ENCODE results near the gene CTNNBL1.

The CTNNBL1 gene

DNA sequence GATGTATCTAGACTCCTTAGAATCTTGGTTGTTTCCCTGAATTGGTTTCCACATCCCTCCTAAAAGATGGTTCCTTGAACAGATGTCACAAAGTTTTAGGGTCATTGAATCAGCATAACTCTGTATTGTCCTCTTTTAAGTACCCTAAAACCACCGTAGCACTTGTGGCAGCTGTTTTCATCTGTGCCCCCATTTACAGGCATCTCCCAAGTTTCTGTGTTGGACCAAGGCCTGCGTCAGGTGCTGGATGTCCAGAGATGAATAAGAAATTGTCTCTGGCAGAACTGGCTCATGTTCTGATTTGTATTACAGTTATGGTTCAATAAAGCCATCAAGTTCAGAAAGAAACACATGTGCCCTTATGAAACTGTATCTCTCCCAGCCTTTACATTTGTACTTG is 48.3 kb downstream of the CTNNBL1 start:
- no peak for DNase-seq

GRCh38 chr20:37744347-37744746 is 50.5 kb downstream of the CTNNBL1 start:
- DNase-seq, result no peak

DNA sequence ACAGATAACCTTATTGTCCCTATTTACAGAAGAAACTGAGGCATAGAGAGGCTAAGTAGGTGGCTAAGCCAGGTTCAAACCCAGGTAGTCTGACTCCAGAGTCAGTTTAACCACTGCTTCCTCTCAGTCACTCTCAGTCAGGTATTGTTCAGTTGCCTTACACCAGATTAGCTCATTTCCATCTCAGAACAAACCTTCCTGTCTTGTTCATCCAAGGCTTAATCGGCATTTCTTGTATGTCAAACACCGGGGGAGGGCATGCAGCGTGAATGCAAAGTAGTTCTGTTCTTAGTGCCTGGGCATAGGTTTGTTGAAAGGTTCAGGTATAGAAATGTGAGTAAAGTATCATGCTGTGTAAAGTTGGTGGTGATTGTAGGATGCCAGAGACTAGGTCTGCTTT is 51.7 kb downstream of the CTNNBL1 start:
- DNase-seq, result no peak

DNA sequence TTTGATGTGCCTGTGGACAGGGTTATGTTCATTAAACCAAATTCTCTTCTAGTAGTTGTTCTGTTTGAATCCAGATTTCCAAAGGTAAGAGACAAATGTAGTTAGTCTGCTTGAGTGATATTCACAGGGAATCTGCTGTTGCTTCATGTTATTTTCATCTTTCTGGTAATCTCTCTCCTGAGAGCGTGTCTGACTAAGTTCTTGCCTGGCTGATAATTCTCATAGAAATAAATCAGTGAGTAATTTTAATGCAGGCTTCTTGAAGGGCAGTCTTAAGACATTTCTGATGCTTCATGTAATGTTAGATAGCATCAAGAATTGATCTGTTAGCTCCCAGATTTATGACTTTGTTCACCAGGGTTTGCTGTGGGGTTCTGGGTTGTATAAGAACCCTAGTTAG is 54.2 kb downstream of the CTNNBL1 start:
- DNase-seq, result no peak

DNA sequence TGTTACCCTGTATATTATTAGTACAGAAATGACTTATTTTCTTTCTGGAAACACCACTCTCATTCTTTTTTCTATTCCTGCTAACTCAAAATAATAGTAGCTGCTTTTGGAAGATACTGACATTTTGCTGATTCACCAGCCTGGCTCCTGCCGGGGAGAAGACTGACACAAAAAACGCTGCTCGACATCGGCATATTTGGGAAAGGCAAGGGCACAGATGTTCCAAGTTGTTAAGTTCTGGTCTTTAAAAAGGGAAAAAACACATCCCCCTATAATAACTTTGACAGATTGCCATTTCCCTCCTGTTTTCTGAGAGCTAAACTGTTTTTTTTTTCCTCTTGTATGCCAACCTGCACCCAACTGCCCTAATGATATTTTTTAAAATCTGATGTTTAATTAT is 55.4 kb downstream of the CTNNBL1 start:
- DNase-seq, result peak; percentile 96

DNA sequence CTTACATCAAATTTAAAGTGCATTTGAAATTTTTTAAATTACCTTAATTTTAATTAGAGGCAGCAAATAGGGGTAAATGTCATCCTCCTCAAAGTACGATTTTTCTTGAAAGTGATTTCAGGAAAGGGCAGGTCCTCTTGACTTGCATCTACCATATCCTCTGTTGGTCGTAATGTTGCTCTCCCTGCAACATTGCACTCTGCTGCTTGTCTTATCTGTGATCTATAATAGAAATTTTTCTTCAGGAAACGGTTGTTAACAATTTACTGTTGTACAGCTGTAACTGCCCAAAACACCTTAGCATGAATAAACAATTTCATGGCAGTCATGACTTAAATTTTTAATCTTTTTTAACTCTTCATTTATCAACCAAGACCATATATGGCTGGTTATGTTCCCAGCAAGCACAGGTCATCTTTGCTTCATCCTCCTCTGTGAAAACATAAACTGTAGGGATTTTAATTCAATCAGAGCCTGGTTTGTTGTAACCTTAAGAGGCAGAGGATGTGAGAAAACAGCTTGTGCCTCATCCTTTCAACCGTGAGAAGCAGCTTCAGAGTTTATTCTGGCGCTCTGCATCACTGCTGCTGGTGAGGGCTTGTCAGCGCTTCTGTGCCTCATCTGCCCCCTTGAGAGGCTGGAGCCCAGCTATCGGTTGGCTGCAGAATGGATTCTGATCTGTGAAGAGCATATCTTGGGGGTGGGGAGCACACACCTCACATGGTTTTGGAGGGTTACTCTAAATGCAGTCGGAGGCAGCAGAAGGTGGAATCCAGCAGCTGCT is 56.0 kb downstream of the CTNNBL1 start:
- DNase-seq, result peak; percentile 98

GRCh38 chr20:37755665-37756064 is 61.8 kb downstream of the CTNNBL1 start:
- no peak for DNase-seq

- no peak for DNase-seq
Measured at GRCh38 chr20:37756234-37756633, 62.4 kb downstream of the CTNNBL1 start.

- DNase-seq, result no peak
Measured at GRCh38 chr20:37757550-37757949, 63.7 kb downstream of the CTNNBL1 start.

GRCh38 chr20:37758332-37758731 is 64.5 kb downstream of the CTNNBL1 start:
- no peak for DNase-seq

DNA sequence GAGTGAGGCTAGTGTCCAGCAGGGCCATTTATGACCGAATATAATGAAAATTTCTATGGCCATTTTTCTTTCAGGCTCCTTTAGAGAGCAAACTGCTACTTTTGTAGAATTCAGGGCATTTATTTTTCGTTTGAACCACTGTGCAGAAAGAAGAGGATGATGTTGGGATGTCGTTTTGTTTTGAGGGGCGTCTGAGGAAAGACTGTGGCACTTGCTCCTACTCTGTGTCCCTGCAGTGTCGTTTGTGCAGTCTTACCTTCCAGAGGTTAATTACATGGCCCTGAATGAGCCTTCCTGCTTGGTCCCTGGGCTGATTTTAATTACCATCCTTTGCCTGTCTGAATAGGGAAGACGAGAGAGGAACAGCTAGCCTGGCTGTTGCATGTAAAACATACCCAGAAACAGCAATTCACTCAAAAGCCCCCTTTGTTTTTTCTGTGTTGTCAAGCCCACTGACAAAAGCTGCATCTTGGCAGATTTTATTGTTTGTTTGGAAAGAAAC is 65.3 kb downstream of the CTNNBL1 start:
- no peak for DNase-seq

DNA sequence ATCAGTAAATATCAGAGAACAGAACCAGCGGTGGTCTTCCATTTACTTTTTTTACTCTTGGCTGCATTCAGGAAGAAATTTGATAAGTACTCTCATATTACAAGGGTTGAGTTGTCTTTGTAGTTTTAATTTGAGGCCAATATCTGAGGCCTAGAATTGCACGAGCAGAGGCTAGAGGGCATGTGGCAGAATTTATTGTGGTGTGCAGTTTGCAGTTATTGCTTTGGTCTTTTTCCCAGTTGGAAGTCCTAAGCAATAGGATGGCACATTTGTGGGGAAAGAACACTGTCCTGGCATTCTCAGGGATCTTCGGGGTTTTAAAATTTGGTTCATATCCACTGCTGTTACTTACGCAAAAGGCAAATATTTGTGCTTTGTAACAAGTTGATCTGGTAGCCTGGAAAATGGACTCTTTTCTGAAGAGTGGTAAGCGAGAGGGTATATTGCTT is 66.0 kb downstream of the CTNNBL1 start:
- peak; percentile 82 for DNase-seq

- no peak for DNase-seq
Measured at GRCh38 chr20:37760322-37760721, 66.5 kb downstream of the CTNNBL1 start.

GRCh38 chr20:37762716-37763485 is 69.1 kb downstream of the CTNNBL1 start:
- DNase-seq, result no peak

DNA sequence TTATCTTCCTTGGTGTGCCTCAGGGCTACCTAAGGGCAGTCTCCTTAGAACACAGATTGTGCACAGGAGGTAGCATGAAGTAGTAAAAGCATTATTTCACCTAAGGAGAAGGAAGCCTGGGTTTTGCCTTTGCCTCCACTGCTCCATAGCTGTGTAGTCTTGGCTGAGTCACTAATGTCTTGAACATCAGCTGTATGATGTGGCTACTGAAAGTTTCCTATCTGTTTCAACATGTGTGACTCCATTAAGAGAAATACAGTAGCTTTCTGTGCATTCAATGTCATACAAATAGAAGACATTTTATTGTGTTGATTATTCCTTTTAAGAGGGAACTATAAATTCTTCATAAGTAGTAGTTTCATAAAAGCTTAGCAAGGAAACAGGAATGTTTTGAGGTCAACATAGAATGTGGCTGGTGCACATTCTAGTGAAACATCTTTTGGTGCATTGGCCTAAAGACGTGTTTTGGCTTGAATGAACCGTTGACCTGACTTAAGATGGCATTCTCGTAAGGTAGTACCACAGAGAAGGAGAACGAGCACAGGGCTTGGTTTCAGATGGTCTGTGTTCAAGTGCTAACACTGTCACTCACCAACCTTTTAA is 70.6 kb downstream of the CTNNBL1 start:
- no peak for DNase-seq

DNA sequence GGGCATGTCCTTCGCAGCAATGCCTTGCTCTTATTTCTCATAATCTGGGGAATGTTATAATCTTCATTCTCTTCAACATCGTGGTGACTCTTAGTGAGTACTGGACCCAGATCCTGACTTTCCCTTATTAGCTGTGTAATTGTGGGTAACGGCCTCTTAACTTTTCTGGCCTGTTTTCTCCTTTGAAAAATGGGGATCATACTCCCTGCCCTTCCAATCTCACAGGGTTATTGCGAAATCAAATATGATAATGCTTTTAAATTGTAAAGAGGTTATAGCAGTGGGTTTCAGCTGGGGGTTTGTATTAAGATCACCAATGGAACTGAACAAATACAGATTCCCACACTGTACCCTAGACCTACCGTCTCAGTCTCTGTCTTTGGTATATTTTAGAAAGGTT is 77.1 kb downstream of the CTNNBL1 start:
- DNase-seq, result no peak

GRCh38 chr20:37773291-37773826 is 79.5 kb downstream of the CTNNBL1 start:
- DNase-seq, result peak; percentile 55

DNA sequence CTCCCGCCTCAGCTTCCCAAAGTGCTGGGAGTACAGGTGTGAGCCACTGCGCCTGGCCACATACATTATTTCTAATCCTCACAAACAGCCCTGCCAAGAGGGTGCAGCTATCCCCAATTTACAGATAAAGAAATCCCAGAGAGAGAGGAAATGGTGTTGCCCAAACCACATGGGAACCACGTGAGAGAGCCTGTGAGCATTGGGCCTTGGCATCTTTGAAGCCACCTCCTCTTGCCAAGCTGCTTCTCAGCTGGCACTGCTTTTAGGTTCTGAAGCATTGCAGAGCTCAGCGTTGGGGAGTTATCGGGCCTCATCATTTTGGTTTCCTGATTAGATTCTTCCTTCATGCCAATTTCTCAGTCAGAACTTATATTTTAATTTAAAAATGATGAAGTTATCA is 80.3 kb downstream of the CTNNBL1 start:
- no peak for DNase-seq

DNA sequence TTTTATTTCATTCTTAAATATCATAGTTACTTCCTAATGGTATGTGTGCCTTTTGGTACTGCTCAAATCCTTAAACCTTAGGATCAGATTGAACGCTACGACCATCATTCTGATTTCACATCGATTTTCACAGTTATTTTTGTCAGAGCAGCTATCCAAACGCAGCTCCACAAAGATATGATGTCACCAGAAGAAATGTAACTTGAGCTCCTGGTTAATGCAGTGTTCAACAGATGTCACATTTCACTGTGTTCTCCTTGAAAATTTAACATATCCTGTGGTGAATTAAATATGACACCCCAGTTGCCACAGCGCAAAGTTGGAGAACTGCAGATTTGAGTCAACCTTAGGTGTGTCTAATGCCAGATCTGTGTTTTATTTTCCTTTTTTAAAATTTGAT is 81.4 kb downstream of the CTNNBL1 start:
- peak; percentile 84 for DNase-seq

DNA sequence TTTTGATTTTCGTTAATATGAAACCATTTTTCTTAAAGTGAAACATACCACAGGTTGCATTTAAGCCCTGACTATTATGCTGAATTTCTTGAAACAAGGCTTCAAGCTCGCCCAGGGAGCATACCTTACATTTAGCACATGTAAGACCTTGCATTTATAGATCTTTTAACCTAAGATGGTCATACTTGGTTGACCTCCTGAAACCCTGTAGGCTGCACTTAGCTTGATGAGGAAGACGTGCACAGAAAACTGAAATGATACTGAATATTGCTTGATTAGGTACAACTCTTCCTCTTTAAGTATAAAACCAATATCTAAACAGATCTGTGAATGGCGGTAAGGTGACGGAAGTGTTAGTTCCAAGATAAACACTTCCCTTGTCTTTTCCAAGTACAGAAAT is 82.2 kb downstream of the CTNNBL1 start:
- no peak for DNase-seq

DNA sequence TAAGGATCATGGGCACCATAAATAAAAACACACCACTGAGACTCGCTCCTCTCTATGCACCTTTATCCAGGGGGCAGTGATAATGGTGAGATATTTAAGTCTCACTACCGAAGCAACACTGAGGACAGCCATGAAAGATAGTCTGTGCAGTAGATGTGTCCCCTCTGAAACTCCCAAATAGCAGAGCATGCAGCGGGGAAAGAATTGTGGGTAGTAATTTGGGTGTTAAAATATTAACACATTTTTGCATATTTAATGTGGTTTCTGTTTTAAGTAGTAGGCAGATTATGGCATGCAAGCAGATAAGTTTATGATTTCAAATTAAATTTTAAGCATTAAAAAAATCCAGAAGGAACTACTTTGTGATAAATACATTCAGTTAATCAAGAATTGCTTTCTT is 82.7 kb downstream of the CTNNBL1 start:
- no peak for DNase-seq

DNA sequence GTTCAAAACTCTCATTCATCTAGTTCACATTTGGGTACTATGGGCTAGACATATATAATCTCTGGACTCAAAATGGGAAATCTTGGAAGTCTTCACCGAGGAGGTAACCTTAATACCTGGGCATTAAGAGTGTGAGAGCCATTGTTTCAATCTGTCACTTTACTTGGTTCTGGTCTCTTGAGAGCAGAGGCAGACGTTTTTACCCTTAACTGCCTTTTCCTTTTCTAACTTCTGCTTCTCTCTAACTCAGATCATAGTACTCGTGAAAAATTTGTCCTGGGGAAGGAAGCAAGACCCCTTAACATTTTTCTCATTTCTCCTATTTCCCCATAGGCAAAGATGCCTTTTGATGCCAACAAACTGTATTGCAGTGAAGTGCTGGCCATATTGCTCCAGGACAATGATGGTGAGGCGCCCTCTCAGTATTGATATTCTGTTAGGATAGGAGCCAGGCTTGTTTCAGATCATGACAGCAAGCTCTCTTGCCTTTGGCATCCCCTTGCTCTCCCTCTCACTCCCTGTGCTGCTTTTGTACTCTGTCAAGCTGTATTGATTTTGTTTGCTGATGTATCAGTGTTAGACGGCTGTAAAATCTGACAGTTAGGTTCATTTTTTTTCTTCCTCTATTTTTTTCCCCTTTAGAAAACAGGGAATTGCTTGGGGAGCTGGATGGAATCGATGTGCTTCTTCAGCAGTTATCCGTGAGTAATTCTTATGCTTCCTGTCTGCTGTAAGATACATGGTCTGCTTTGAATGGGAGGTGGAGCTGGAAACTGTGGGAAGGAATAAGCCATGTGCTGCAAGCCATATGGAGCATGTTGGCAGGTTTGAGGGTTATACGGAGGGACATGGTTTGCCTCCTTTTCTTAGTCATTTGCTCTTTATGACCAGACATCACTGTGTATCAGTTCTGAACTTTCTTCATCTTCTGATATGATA is 83.5 kb downstream of the CTNNBL1 start:
- DNase-seq, result peak; percentile 72

Measured in NCI-H2171 treated with DMSO at 0.1 percent for 48 hours (cell line).